SK-N-SH (cell line): Measurements from ENCODE around the gene DYNLL1. TPM values are rescaled to one million over a fixed set of nuclear protein-coding genes. Genes with fewer than 3 reads are reported as not detected.

Source experiments
- CTCF ChIA-PET: fragments of 300-600, 350-600 bp; formaldehyde crosslinking; extraction: SDS; loops from one replicate; lab custom pipeline; 2021; lab: Yijun Ruan, JAX
- POLR2A ChIA-PET: fragments of 350-600 bp; sonication (Branson Sonifier 250); formaldehyde crosslinking; extraction: SDS; loops from one replicate; lab custom pipeline; 2020; ENCODE audit warnings: antibody characterized with exemption, inconsistent platforms; lab: Yijun Ruan, JAX
- DNase-seq: peaks from one replicate; pipeline ENCODE4 v3.0.0; 2012
- H2AFZ ChIP-seq: fragments of 200-600 bp; sonication (generic); 2 replicates; pipeline ENCODE4 v1.8.1; 2016; ENCODE audit warnings: antibody characterized with exemption, mild to moderate bottlenecking, low read depth
- H3F3A ChIP-seq: fragments of 200-600 bp; sonication (generic); replicated peaks from 2 replicates; pipeline ENCODE3; 2016; ENCODE audit warnings: antibody characterized with exemption, mild to moderate bottlenecking; ENCODE audit not compliant: insufficient read depth
- H3K27ac ChIP-seq, 2 experiments: fragments of 200-500 bp in 1 of 2; fragments of 200-600 bp in 1 of 2; sonication (Bioruptor generic) in 1 of 2; sonication (generic), shearing (Covaris generic) in 1 of 2; 2 replicates each; pipeline versions ENCODE4 v1.5.1 to v1.6.1; 2014 to 2016; ENCODE audit warnings: low read depth in 2 of 2, inconsistent platforms in 1 of 2, low read length in 1 of 2, mild to moderate bottlenecking in 1 of 2, mixed read lengths in 1 of 2
- H3K27me3 ChIP-seq: fragments of 200-600 bp; sonication (generic), shearing (Covaris generic); 2 replicates; pipeline ENCODE4 v1.6.1; 2016; ENCODE audit warnings: mixed run types; ENCODE audit not compliant: insufficient read depth
- H3K36me3 ChIP-seq, 2 experiments: fragments of 200-500 bp in 1 of 2; fragments of 200-600 bp in 1 of 2; sonication (Bioruptor generic) in 1 of 2; sonication (generic) in 1 of 2; replicated peaks in 1 of 2; 2 replicates each; pipeline versions ENCODE3 to v1.5.1; 2014 to 2016; ENCODE audit warnings: low read length in 1 of 2, mild to moderate bottlenecking in 1 of 2; ENCODE audit not compliant: insufficient read depth in 2 of 2, control insufficient read depth in 1 of 2
- H3K4me1 ChIP-seq, 2 experiments: fragments of 200-500 bp in 1 of 2; fragments of 200-600 bp in 1 of 2; sonication (Bioruptor generic) in 1 of 2; sonication (generic), shearing (Covaris generic) in 1 of 2; 2 replicates each; pipeline versions ENCODE4 v1.5.1 to v1.6.1; 2014 to 2016; ENCODE audit warnings: low read depth in 1 of 2, low read length in 1 of 2, mixed run types in 1 of 2; ENCODE audit not compliant: insufficient read depth in 2 of 2, control insufficient read depth in 1 of 2
- H3K4me2 ChIP-seq: fragments of 200-600 bp; sonication (generic), shearing (Covaris generic); 2 replicates; pipeline ENCODE4 v1.6.1; 2017; ENCODE audit warnings: mixed run types
- H3K4me3 ChIP-seq, 2 experiments: fragments of 200-500 bp in 1 of 2; fragments of 200-600 bp in 1 of 2; sonication (Bioruptor generic) in 1 of 2; sonication (generic), shearing (Covaris generic) in 1 of 2; 2 replicates each; pipeline versions ENCODE4 v1.5.1 to v1.8.1; 2014 to 2016; ENCODE audit warnings: low read depth in 2 of 2, inconsistent platforms in 1 of 2, low read length in 1 of 2, mild to moderate bottlenecking in 1 of 2, mixed read lengths in 1 of 2, moderate library complexity in 1 of 2
- H3K79me2 ChIP-seq: fragments of 200-600 bp; sonication (generic); 2 replicates; pipeline ENCODE4 v1.8.1; 2017; ENCODE audit warnings: mild to moderate bottlenecking; ENCODE audit not compliant: insufficient read depth
- H3K9ac ChIP-seq: fragments of 200-600 bp; sonication (generic); 2 replicates; pipeline ENCODE4 v1.6.1; 2017; ENCODE audit warnings: mixed run types
- H3K9me2 ChIP-seq: fragments of 200-600 bp; sonication (generic); 2 replicates; pipeline ENCODE4 v1.6.1; 2017; ENCODE audit warnings: mixed run types
- H3K9me3 ChIP-seq: fragments of 200-600 bp; sonication (generic); 2 replicates; pipeline ENCODE4 v1.6.1; 2017; ENCODE audit warnings: mixed run types, mild to moderate bottlenecking, moderate library complexity
- H4K20me1 ChIP-seq: fragments of 200-600 bp; sonication (generic); 2 replicates; pipeline ENCODE4 v1.6.1; 2017; ENCODE audit warnings: mild to moderate bottlenecking, mixed run types; ENCODE audit not compliant: insufficient read depth
- EP300 ChIP-seq, 2 experiments: IDR thresholded peaks; 2 replicates each; pipeline versions ENCODE4 v1.4.0 to v1.6.1; 2012; ENCODE audit warnings: borderline replicate concordance in 1 of 2, low read depth in 1 of 2, low read length in 1 of 2
- FOSL2 ChIP-seq: IDR thresholded peaks from 2 replicates; pipeline ENCODE4 v1.4.0; 2012; ENCODE audit warnings: low read depth, mild to moderate bottlenecking, moderate library complexity, borderline replicate concordance
- FOXJ3 ChIP-seq: sonication (generic); formaldehyde crosslinking; IDR thresholded peaks from 2 replicates; pipeline ENCODE4 v1.5.1; 2020; ENCODE audit warnings: mild to moderate bottlenecking, missing genetic modification reagents
- FOXM1 ChIP-seq: IDR thresholded peaks from 2 replicates; pipeline ENCODE4 v1.4.0; 2012; ENCODE audit warnings: low read depth, mild to moderate bottlenecking
- GATA2 ChIP-seq: sonication (generic); formaldehyde crosslinking; IDR thresholded peaks from 2 replicates; pipeline ENCODE4 v1.5.0; 2020; ENCODE audit warnings: mild to moderate bottlenecking, missing genetic modification reagents
- JUND ChIP-seq: IDR thresholded peaks from 2 replicates; pipeline ENCODE4 v1.4.0; 2012
- NFIC ChIP-seq: IDR thresholded peaks from 2 replicates; pipeline ENCODE4 v1.4.0; 2012; ENCODE audit warnings: borderline replicate concordance
- POLR2AphosphoS5 ChIP-seq: IDR thresholded peaks from 2 replicates; pipeline ENCODE4 v1.6.1; 2012; ENCODE audit warnings: low read depth, low read length
- RAD21 ChIP-seq: IDR thresholded peaks from 2 replicates; pipeline ENCODE4 v1.6.1; 2012; ENCODE audit warnings: mild to moderate bottlenecking, low read length
- RXRA ChIP-seq: IDR thresholded peaks from 2 replicates; pipeline ENCODE4 v1.4.0; 2012; ENCODE audit warnings: low read depth, mild to moderate bottlenecking, borderline replicate concordance
- SIN3A ChIP-seq: IDR thresholded peaks from 2 replicates; pipeline ENCODE4 v1.6.1; 2012; ENCODE audit warnings: low read depth, mild to moderate bottlenecking, low read length, moderate library complexity, borderline replicate concordance
- SMC3 ChIP-seq: IDR thresholded peaks from 2 replicates; pipeline ENCODE4 v1.6.1; 2012; ENCODE audit warnings: low read depth, low read length, improper control_type of control experiment
- TEAD4 ChIP-seq: IDR thresholded peaks from 2 replicates; pipeline ENCODE4 v1.4.0; 2012; ENCODE audit warnings: mild to moderate bottlenecking, borderline replicate concordance; ENCODE audit not compliant: insufficient read depth
- USF1 ChIP-seq: IDR thresholded peaks from 2 replicates; pipeline ENCODE4 v1.4.0; 2012; ENCODE audit warnings: low read depth, borderline replicate concordance
- USF2 ChIP-seq: fragments of 150-350 bp; IDR thresholded peaks from 2 replicates; pipeline ENCODE4 v1.6.1; 2017; ENCODE audit warnings: antibody characterized with exemption, low read length, low read depth, borderline replicate concordance
- YY1 ChIP-seq: IDR thresholded peaks from 2 replicates; pipeline ENCODE4 v1.4.0; 2012; ENCODE audit warnings: low read depth, mild to moderate bottlenecking
- WGBS: methylation state at CpG from one replicate; pipeline ENCODE4 v1.1.6; 2017; ENCODE audit warnings: low lambda C conversion rate; 5-methylcytosine and 5-hydroxymethylcytosine counted together
- polyA plus RNA-seq, 3 experiments: library from polyadenylated mRNA; depleted of rRNA; stranded (reverse); fragments of >200 nt; gene quantifications; 2 replicates each; pipeline ENCODE4 v1.2.3, GENCODE V29; 2012
- TF ChIP-seq, protein P1 (sequence below): IDR thresholded peaks from 2 replicates; pipeline ENCODE4; 2012

DYNLL1 gene
- polyA plus RNA-seq, 1 of the 3 experiments (the other 2 are of a cell fraction) = 607 TPM

GRCh38 chr12:120534703-120535655 lies 39.1 kb downstream of the DYNLL1 start:
- ChIA-PET POLR2A (interaction anchor here (0.8 kb wide), 1 partner anchor 39 kb away, joined by 3 read pairs; the partner anchor contains the start of gene DYNLL1), CTCF (interaction anchor here (1.4 to 1.8 kb wide), 3 partner anchors 9 to 65 kb away, joined by 4 to 5 read pairs (median 4); partner anchors contain the start of genes POP5 and SRSF9)
- no peaks in the 10 kb centered on the region for H3K27me3 ChIP-seq
- H3F3A ChIP-seq = peaks cover 14% of the 10 kb centered on the region
- peak overlapping the region; percentile 91 for H3K9ac ChIP-seq
- no peaks in the 10 kb centered on the region for H3K9me3 ChIP-seq
- H3K4me1 ChIP-seq = peaks cover 21 to 44% of the 10 kb centered on the region in 2 experiments
- peak; percentile 86 for DNase-seq
- peaks cover 53% of the 10 kb centered on the region for H4K20me1 ChIP-seq
- H3K27ac ChIP-seq = peak overlapping the region; percentile 78
- TF ChIP-seq FOSL2 (peak; percentile 64; the same call in 1 of the 2 replicates), RAD21 (no peak), YY1 (peak; percentile 64; the same call in 1 of the 2 replicates), JUND (peak; percentile 21; the same call in 1 of the 2 replicates), NFIC (peak; percentile 34; the same call in 1 of the 2 replicates)
- H3K79me2 ChIP-seq = peaks cover 58% of the 10 kb centered on the region
- H3K36me3 ChIP-seq = peaks cover 0 to 8% of the 10 kb centered on the region in 2 experiments
- WGBS = 6% methylated on average over 20 of the region's 52 CpGs
- no peaks in the 10 kb centered on the region for H3K9me2 ChIP-seq
- peak overlapping the region; percentile 82 to 99 for H3K4me3 ChIP-seq
- peak overlapping the region; percentile 92 for H3K4me2 ChIP-seq
- H2AFZ ChIP-seq = peak overlapping the region; percentile 68; the same call in 1 of the 2 replicates

GRCh38 chr12:120536064-120536791 lies 40.3 kb downstream of the DYNLL1 start:
- Histone ChIP-seq H3K9me2 (no peaks in the 10 kb centered on the region), H4K20me1 (peaks cover 65% of the 10 kb centered on the region), H2AFZ (no peak overlapping the region), H3K4me2 (peak overlapping the region; percentile 92), H3K4me3 (peak overlapping the region; percentile 82 to 99), H3K27me3 (no peaks in the 10 kb centered on the region), H3K9ac (peak overlapping the region; percentile 91; the same call in 1 of the 2 replicates), H3K9me3 (no peaks in the 10 kb centered on the region), H3F3A (peaks cover 14% of the 10 kb centered on the region), H3K27ac (no peak overlapping the region), H3K4me1 (peaks cover 21 to 48% of the 10 kb centered on the region in 2 experiments), H3K36me3 (peaks cover 0 to 13% of the 10 kb centered on the region in 2 experiments), H3K79me2 (peaks cover 70% of the 10 kb centered on the region)
- no peak for DNase-seq
- ChIA-PET CTCF (interaction anchor here (0.7 kb wide), 2 partner anchors 154 to 561 kb away, joined by 3 read pairs; no protein-coding TSS in a partner anchor), POLR2A (no interaction called here)
- no peak for TF ChIP-seq USF2
- no peak for TF ChIP-seq POLR2AphosphoS5
- TF ChIP-seq, protein P1, sequence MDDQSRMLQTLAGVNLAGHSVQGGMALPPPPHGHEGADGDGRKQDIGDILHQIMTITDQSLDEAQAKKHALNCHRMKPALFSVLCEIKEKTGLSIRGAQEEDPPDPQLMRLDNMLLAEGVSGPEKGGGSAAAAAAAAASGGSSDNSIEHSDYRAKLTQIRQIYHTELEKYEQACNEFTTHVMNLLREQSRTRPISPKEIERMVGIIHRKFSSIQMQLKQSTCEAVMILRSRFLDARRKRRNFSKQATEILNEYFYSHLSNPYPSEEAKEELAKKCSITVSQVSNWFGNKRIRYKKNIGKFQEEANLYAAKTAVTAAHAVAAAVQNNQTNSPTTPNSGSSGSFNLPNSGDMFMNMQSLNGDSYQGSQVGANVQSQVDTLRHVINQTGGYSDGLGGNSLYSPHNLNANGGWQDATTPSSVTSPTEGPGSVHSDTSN = no peak
- TF ChIP-seq SMC3 = no peak
- TF ChIP-seq FOXJ3 (CRISPR knock-in tag) = no peak
- TF ChIP-seq FOXM1 = no peak
- no peak for TF ChIP-seq GATA2 (CRISPR knock-in tag)
- no peak for TF ChIP-seq RXRA
- no peak for TF ChIP-seq TEAD4
- no peak for TF ChIP-seq YY1
- TF ChIP-seq USF1 = no peak
- TF ChIP-seq EP300 (IDR thresholded peaks at IDR 0.05; ENCODE audit: borderline replicate concordance in 1 of 2, low read depth in 1 of 2, low read length in 1 of 2) = no peak
- TF ChIP-seq SIN3A = no peak
- WGBS = 85% methylated on average over 13 of the region's 13 CpGs
